HG02884 (cell line): ENCODE results near the gene MRO.

ENCODE experiments used
- ATAC-seq: cut with Tn5 transposase; IDR thresholded peaks from one replicate; pipeline ENCODE4 v1.9.1; 2021; ENCODE audit warnings: mild to moderate bottlenecking, moderate library complexity; ENCODE audit not compliant: unreplicated experiment

MRO gene

GRCh38 chr18:50748243-50749229 lies 71.3 kb downstream of the MRO start:
- ATAC-seq, result no peak

GRCh38 chr18:50747849-50748242 lies 72.0 kb downstream of the MRO start:
- ATAC-seq, result no peak

GRCh38 chr18:50745945-50746344 lies 73.9 kb downstream of the MRO start:
- ATAC-seq, result no peak
